GM20431 (cell line): ENCODE data around the gene HDAC11.
"Not testable (repeated sequence)": the region's sequence is repeated elsewhere in the genome, so short reads cannot be mapped to it uniquely, and the experiment has no call there.

Experiments
- in situ Hi-C: fragments of 300-500 bp; cut with MseI, MboI; formaldehyde crosslinking; loops from one replicate; pipeline ENCODE4 v1.15.0; 2020; ENCODE audit warnings: low sequenced_read_pairs; ENCODE audit not compliant: unreplicated experiment

The HDAC11 gene

GRCh38 chr3:13479582-13480339 lies at the start of gene HDAC11:
HDAC11 (plus strand) TSS chr3:13480306; CDS start chr3:13480348, 42 bp downstream.
- in situ Hi-C loops: no loop called here

GRCh38 chr3:13430411-13430875 lies 49.7 kb upstream of the HDAC11 start:
- in situ Hi-C loops: not testable (repeated sequence)

- in situ Hi-C loops: no loop called here
These were observed 48.0 kb upstream of the HDAC11 start for GRCh38 chr3:13432093-13432492.

- in situ Hi-C loops: no loop called here
These were observed 46.2 kb upstream of the HDAC11 start for GRCh38 chr3:13433912-13434311.

- in situ Hi-C loops: not testable (repeated sequence)
These were observed 43.9 kb upstream of the HDAC11 start for GRCh38 chr3:13436213-13436612.

- in situ Hi-C loops: no loop called here
These were observed 39.8 kb upstream of the HDAC11 start for GRCh38 chr3:13440204-13440817.

GRCh38 chr3:13442882-13443281 lies 37.2 kb upstream of the HDAC11 start:
- in situ Hi-C loops: not testable (repeated sequence)

- in situ Hi-C loops: loop anchor here (25.0 kb wide), 1 partner anchor 364 kb away; no protein-coding TSS in a partner anchor
These were observed 28.8 kb upstream of the HDAC11 start for GRCh38 chr3:13451301-13451673.

- in situ Hi-C loops: loop anchor here (25.0 kb wide), 1 partner anchor 365 kb away; no protein-coding TSS in a partner anchor
These were observed 27.4 kb upstream of the HDAC11 start for GRCh38 chr3:13452490-13453335.

GRCh38 chr3:13455644-13456043 lies 24.5 kb upstream of the HDAC11 start:
- in situ Hi-C loops: loop anchor here (25.0 kb wide), 1 partner anchor 368 kb away; no protein-coding TSS in a partner anchor

- in situ Hi-C loops: loop anchor here (25.0 kb wide), 1 partner anchor 370 kb away; no protein-coding TSS in a partner anchor
These were observed 22.5 kb upstream of the HDAC11 start for GRCh38 chr3:13457593-13457992.

GRCh38 chr3:13459605-13460340 lies 20.3 kb upstream of the HDAC11 start:
- in situ Hi-C loops: loop anchor here (25.0 kb wide), 1 partner anchor 372 kb away; no protein-coding TSS in a partner anchor

GRCh38 chr3:13460341-13460736 lies 19.8 kb upstream of the HDAC11 start:
- in situ Hi-C loops: loop anchor here (25.0 kb wide), 1 partner anchor 373 kb away; no protein-coding TSS in a partner anchor

- in situ Hi-C loops: loop anchor here (25.0 kb wide), 1 partner anchor 374 kb away; no protein-coding TSS in a partner anchor
These were observed 18.7 kb upstream of the HDAC11 start for GRCh38 chr3:13461169-13462124.

GRCh38 chr3:13462125-13462629 lies 17.9 kb upstream of the HDAC11 start:
- in situ Hi-C loops: loop anchor here (25.0 kb wide), 1 partner anchor 375 kb away; no protein-coding TSS in a partner anchor

- in situ Hi-C loops: loop anchor here (25.0 kb wide), 1 partner anchor 376 kb away; no protein-coding TSS in a partner anchor
These were observed 17.3 kb upstream of the HDAC11 start for GRCh38 chr3:13462822-13463221.

- in situ Hi-C loops: loop anchor here (25.0 kb wide), 1 partner anchor 377 kb away; no protein-coding TSS in a partner anchor
These were observed 16.3 kb upstream of the HDAC11 start for GRCh38 chr3:13463618-13464400.
